Measurements from ENCODE around the gene CERK. TPM values are rescaled to one million over a fixed set of nuclear protein-coding genes. Genes with fewer than 3 reads are reported as not detected.
A peak's percentile ranks its signal among the peaks of the same experiment; 100 is the strongest.

CERK gene
- total and polyA plus RNA-seq, 2 of the 13 experiments (the other 11 are each of a cell fraction or from before 2014, with no cell fraction given): 40.3 to 41.9 TPM

- TF ChIP-seq, protein P1, sequence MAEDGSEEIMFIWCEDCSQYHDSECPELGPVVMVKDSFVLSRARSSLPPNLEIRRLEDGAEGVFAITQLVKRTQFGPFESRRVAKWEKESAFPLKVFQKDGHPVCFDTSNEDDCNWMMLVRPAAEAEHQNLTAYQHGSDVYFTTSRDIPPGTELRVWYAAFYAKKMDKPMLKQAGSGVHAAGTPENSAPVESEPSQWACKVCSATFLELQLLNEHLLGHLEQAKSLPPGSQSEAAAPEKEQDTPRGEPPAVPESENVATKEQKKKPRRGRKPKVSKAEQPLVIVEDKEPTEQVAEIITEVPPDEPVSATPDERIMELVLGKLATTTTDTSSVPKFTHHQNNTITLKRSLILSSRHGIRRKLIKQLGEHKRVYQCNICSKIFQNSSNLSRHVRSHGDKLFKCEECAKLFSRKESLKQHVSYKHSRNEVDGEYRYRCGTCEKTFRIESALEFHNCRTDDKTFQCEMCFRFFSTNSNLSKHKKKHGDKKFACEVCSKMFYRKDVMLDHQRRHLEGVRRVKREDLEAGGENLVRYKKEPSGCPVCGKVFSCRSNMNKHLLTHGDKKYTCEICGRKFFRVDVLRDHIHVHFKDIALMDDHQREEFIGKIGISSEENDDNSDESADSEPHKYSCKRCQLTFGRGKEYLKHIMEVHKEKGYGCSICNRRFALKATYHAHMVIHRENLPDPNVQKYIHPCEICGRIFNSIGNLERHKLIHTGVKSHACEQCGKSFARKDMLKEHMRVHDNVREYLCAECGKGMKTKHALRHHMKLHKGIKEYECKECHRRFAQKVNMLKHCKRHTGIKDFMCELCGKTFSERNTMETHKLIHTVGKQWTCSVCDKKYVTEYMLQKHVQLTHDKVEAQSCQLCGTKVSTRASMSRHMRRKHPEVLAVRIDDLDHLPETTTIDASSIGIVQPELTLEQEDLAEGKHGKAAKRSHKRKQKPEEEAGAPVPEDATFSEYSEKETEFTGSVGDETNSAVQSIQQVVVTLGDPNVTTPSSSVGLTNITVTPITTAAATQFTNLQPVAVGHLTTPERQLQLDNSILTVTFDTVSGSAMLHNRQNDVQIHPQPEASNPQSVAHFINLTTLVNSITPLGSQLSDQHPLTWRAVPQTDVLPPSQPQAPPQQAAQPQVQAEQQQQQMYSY (CRISPR knock-in tag; IDR thresholded peaks at IDR 0.05): no peak
- peak; percentile 76; the same call in 1 of the 2 replicates for TF ChIP-seq KAT7 (CRISPR knock-in tag; IDR thresholded peaks at IDR 0.05; ENCODE audit: borderline replicate concordance)
- no peak for TF ChIP-seq GZF1 (CRISPR knock-in tag; IDR thresholded peaks at IDR 0.05)
- TF ChIP-seq MBNL3 (CRISPR knock-in tag; conservative IDR thresholded peaks at IDR 0.05): no peak
- TF ChIP-seq GTF2F1 (IDR thresholded peaks at IDR 0.05; ENCODE audit: low read length): peak; percentile 70; the same call in 1 of the 2 replicates
- no peak for TF ChIP-seq ZNF878 (CRISPR knock-in tag; IDR thresholded peaks at IDR 0.05)
- peak; percentile 35; the same call in 1 of the 2 replicates for TF ChIP-seq ZNF30 (CRISPR knock-in tag; IDR thresholded peaks at IDR 0.05)
- peak; percentile 74; the same call in 1 of the 2 replicates for TF ChIP-seq ZBTB26 (CRISPR knock-in tag; IDR thresholded peaks at IDR 0.05; ENCODE audit: borderline replicate concordance)
- peak; percentile 81 for TF ChIP-seq MED8 (CRISPR knock-in tag; IDR thresholded peaks at IDR 0.05; ENCODE audit: insufficient replicate concordance)
- TF ChIP-seq ZNF672 (CRISPR knock-in tag; IDR thresholded peaks at IDR 0.05): no peak
- TF ChIP-seq ZNF235 (CRISPR knock-in tag; IDR thresholded peaks at IDR 0.05; ENCODE audit: borderline replicate concordance): 0 out of 2 replicates have a peak, but pooled peaks have one; percentile 49
- TF ChIP-seq, protein P2, sequence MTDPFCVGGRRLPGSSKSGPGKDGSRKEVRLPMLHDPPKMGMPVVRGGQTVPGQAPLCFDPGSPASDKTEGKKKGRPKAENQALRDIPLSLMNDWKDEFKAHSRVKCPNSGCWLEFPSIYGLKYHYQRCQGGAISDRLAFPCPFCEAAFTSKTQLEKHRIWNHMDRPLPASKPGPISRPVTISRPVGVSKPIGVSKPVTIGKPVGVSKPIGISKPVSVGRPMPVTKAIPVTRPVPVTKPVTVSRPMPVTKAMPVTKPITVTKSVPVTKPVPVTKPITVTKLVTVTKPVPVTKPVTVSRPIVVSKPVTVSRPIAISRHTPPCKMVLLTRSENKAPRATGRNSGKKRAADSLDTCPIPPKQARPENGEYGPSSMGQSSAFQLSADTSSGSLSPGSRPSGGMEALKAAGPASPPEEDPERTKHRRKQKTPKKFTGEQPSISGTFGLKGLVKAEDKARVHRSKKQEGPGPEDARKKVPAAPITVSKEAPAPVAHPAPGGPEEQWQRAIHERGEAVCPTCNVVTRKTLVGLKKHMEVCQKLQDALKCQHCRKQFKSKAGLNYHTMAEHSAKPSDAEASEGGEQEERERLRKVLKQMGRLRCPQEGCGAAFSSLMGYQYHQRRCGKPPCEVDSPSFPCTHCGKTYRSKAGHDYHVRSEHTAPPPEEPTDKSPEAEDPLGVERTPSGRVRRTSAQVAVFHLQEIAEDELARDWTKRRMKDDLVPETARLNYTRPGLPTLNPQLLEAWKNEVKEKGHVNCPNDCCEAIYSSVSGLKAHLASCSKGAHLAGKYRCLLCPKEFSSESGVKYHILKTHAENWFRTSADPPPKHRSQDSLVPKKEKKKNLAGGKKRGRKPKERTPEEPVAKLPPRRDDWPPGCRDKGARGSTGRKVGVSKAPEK (CRISPR knock-in tag; IDR thresholded peaks at IDR 0.05; ENCODE audit: borderline replicate concordance): no peak
- TF ChIP-seq ZNF382 (CRISPR knock-in tag; IDR thresholded peaks at IDR 0.05; ENCODE audit: borderline replicate concordance): no peak
- no peak for TF ChIP-seq CHD4 (IDR thresholded peaks at IDR 0.05; ENCODE audit: borderline replicate concordance, low read length)
- TF ChIP-seq MATR3 (CRISPR knock-in tag; IDR thresholded peaks at IDR 0.05): no peak
- TF ChIP-seq NR1H2 (CRISPR knock-in tag; IDR thresholded peaks at IDR 0.05; ENCODE audit: borderline replicate concordance, low read depth): no peak
- TF ChIP-seq MXD4 (CRISPR knock-in tag; IDR thresholded peaks at IDR 0.05): peak; percentile 96
- TF ChIP-seq ZNF343 (CRISPR knock-in tag; IDR thresholded peaks at IDR 0.05): no peak
- no peak for TF ChIP-seq SMC3 (IDR thresholded peaks at IDR 0.05; ENCODE audit: low read length)
- peak; percentile 89 for TF ChIP-seq ELF3 (CRISPR knock-in tag; IDR thresholded peaks at IDR 0.05)
- peak; percentile 30 for TF ChIP-seq ZNF446 (CRISPR knock-in tag; IDR thresholded peaks at IDR 0.05)
- peak; percentile 87 for TF ChIP-seq TARDBP (CRISPR knock-in tag; IDR thresholded peaks at IDR 0.05)
These were observed 24.4 kb upstream of the CERK start, which contains the start of gene TBC1D22A (continued) for GRCh38 chr22:46762238-46763050.

All from HepG2 (cell line).